Fibroblast of peridontal ligament (primary cell): ENCODE data around the gene MSH2.
"Not testable (repeated sequence)": the region's sequence is repeated elsewhere in the genome, so short reads cannot be mapped to it uniquely, and the experiment has no call there.

Source experiments
- DNase-seq: peaks from one replicate; pipeline ENCODE4 v3.0.0-alpha.2; 2010; ENCODE audit errors: extremely low read depth

MSH2 gene

GRCh38 chr2:47407976-47408375 is 5.0 kb downstream of the MSH2 start:
- not testable (repeated sequence) for DNase-seq

GRCh38 chr2:47414682-47415458 is 11.9 kb downstream of the MSH2 start:
- DNase-seq, result no peak

- no peak for DNase-seq
Measured at GRCh38 chr2:47420214-47420613, 17.3 kb downstream of the MSH2 start.

- not testable (repeated sequence) for DNase-seq
Measured at GRCh38 chr2:47420683-47421082, 17.7 kb downstream of the MSH2 start.

GRCh38 chr2:47422016-47422415 is 19.1 kb downstream of the MSH2 start:
- peak; percentile 10 for DNase-seq

GRCh38 chr2:47422560-47422959 is 19.6 kb downstream of the MSH2 start:
- DNase-seq, result peak; percentile 67

GRCh38 chr2:47426786-47427185 is 23.8 kb downstream of the MSH2 start:
- no peak for DNase-seq

- peak; percentile 68 for DNase-seq
Measured at GRCh38 chr2:47429795-47430194, 26.8 kb downstream of the MSH2 start.

- DNase-seq, result not testable (repeated sequence)
Measured at GRCh38 chr2:47433006-47433405, 30.1 kb downstream of the MSH2 start.

GRCh38 chr2:47433445-47433844 is 30.5 kb downstream of the MSH2 start:
- DNase-seq, result not testable (repeated sequence)

GRCh38 chr2:47437287-47437686 is 34.3 kb downstream of the MSH2 start:
- peak; percentile 75 for DNase-seq

GRCh38 chr2:47438106-47438505 is 35.1 kb downstream of the MSH2 start:
- no peak for DNase-seq

- DNase-seq, result no peak
Measured at GRCh38 chr2:47438783-47439182, 35.8 kb downstream of the MSH2 start.

- no peak for DNase-seq
Measured at GRCh38 chr2:47451790-47452189, 48.8 kb downstream of the MSH2 start.

- DNase-seq, result no peak
Measured at GRCh38 chr2:47452761-47453160, 49.8 kb downstream of the MSH2 start.

- DNase-seq, result not testable (repeated sequence)
Measured at GRCh38 chr2:47454818-47455217, 51.9 kb downstream of the MSH2 start.

GRCh38 chr2:47455411-47455810 is 52.5 kb downstream of the MSH2 start:
- no peak for DNase-seq

- DNase-seq, result no peak
Measured at GRCh38 chr2:47456851-47457250, 53.9 kb downstream of the MSH2 start.

- DNase-seq, result no peak
Measured at GRCh38 chr2:47457268-47457667, 54.3 kb downstream of the MSH2 start.

GRCh38 chr2:47459021-47459420 is 56.1 kb downstream of the MSH2 start:
- no peak for DNase-seq

GRCh38 chr2:47460766-47461165 is 57.8 kb downstream of the MSH2 start:
- no peak for DNase-seq

- DNase-seq, result no peak
Measured at GRCh38 chr2:47471429-47472116, 68.6 kb downstream of the MSH2 start.

GRCh38 chr2:47479863-47480262 is 76.9 kb downstream of the MSH2 start:
- no peak for DNase-seq
